WTC11 (cell line): ENCODE measurements around the gene FBF1.
"Not testable (repeated sequence)": the region's sequence is repeated elsewhere in the genome, so short reads cannot be mapped to it uniquely, and the experiment has no call there.

Experiments
- ARID4B ChIP-seq: sonication (generic); formaldehyde crosslinking; IDR thresholded peaks from 2 replicates; pipeline ENCODE4 v1.8.0; 2023; ENCODE audit warnings: missing genetic modification reagents, mild to moderate bottlenecking, borderline replicate concordance
- CTCF ChIP-seq: fragments of 200-600 bp; IDR thresholded peaks from 2 replicates; pipeline ENCODE4 v1.8.0; 2022; ENCODE audit warnings: antibody characterized with exemption
- ESRRA ChIP-seq: sonication (generic); formaldehyde crosslinking; IDR thresholded peaks from 2 replicates; pipeline ENCODE4 v1.8.1; 2022; ENCODE audit warnings: mild to moderate bottlenecking, missing genetic modification reagents, borderline replicate concordance
- JUN ChIP-seq: sonication (generic); formaldehyde crosslinking; IDR thresholded peaks from 2 replicates; pipeline ENCODE4 v1.8.0; 2023; ENCODE audit warnings: mild to moderate bottlenecking, missing genetic modification reagents
- MLX ChIP-seq: sonication (generic); formaldehyde crosslinking; IDR thresholded peaks from 2 replicates; pipeline ENCODE4 v1.8.1; 2023; ENCODE audit warnings: mild to moderate bottlenecking, missing genetic modification reagents, moderate library complexity
- USF2 ChIP-seq: sonication (generic); formaldehyde crosslinking; IDR thresholded peaks from 2 replicates; pipeline ENCODE4 v1.8.1; 2023; ENCODE audit warnings: mild to moderate bottlenecking, missing genetic modification reagents, moderate library complexity

DNA sequence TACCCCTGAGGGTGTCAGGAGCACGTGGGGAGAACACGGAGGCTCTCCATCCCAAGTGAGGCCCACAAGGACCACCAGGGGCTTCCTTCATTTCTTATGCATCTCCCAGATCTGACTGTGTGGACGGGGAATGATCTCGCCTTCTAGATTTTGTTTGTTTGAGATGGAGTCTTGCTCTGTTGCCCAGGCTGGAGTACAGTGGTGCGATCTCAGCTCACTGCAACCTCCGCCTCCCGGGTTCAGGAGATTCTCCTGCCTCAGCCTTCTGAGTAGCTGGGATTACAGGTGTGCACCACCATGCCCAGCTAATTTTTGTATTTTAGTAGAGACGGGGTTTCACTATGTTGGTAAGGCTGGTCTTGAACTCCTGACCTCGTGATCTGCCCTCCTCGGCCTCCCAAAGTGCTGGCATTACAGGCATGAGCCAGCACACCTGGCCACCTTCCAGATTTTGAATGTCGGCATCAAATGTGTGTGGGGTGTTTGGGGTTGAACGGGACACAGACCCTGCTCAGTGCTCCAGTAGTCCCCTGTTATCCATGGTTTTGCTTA is 72.0 kb downstream of the FBF1 start:
- TF ChIP-seq JUN (CRISPR knock-in tag); ARID4B (CRISPR knock-in tag); CTCF; MLX (CRISPR knock-in tag); USF2 (CRISPR knock-in tag); ESRRA (CRISPR knock-in tag): not testable (repeated sequence)
